Measurements from ENCODE around the gene SRBD1. TPM values are rescaled to one million over a fixed set of nuclear protein-coding genes. Genes with fewer than 3 reads are reported as not detected.

The SRBD1 gene
- total RNA-seq, 1 experiment from 2014 or later = 14.4 TPM

DNA sequence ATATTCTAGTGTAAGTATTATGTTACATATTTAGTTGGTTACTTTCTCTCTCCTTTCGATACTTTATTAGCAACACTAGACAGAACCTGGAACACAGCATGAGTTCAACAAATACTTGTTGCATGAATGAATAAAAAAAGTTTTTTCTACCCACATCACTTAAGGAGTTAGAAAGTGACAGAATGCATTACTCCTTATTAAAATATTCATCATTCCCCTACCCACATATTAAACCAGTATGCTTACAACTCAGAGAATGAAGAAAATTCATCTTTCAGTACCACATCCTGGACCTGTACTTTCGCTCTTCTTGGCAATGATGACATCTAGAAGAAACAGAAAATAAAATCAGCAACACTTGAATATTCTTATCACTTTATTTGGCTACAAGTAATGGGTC is 6.0 kb downstream of the SRBD1 start:
- Mint-ChIP-seq H3K27me3 (ENCODE audit: unreplicated experiment) (no peaks in the 10 kb centered on the region), H3K27ac (ENCODE audit: unreplicated experiment) (no peak overlapping the region), H3K36me3 (ENCODE audit: insufficient read depth, unreplicated experiment) (peaks cover 4% of the 10 kb centered on the region), H3K4me1 (ENCODE audit: low read depth, unreplicated experiment) (peaks cover 12% of the 10 kb centered on the region), H3K4me3 (ENCODE audit: low read depth, unreplicated experiment) (no peak overlapping the region), H3K9me3 (ENCODE audit: low read depth, unreplicated experiment) (no peaks in the 10 kb centered on the region)
- intact Hi-C loops (cut with micrococcal nuclease; ENCODE audit: unreplicated experiment) = no loop called here
- BruUV-seq (replicated peaks) = no TSS peak
- DNase-seq = no peak
- CTCF ChIA-PET = no interaction called here
- TF ChIP-seq, protein P1, sequence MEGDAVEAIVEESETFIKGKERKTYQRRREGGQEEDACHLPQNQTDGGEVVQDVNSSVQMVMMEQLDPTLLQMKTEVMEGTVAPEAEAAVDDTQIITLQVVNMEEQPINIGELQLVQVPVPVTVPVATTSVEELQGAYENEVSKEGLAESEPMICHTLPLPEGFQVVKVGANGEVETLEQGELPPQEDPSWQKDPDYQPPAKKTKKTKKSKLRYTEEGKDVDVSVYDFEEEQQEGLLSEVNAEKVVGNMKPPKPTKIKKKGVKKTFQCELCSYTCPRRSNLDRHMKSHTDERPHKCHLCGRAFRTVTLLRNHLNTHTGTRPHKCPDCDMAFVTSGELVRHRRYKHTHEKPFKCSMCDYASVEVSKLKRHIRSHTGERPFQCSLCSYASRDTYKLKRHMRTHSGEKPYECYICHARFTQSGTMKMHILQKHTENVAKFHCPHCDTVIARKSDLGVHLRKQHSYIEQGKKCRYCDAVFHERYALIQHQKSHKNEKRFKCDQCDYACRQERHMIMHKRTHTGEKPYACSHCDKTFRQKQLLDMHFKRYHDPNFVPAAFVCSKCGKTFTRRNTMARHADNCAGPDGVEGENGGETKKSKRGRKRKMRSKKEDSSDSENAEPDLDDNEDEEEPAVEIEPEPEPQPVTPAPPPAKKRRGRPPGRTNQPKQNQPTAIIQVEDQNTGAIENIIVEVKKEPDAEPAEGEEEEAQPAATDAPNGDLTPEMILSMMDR (IDR thresholded peaks at IDR 0.05; ENCODE audit: unreplicated experiment) = no peak

DNA sequence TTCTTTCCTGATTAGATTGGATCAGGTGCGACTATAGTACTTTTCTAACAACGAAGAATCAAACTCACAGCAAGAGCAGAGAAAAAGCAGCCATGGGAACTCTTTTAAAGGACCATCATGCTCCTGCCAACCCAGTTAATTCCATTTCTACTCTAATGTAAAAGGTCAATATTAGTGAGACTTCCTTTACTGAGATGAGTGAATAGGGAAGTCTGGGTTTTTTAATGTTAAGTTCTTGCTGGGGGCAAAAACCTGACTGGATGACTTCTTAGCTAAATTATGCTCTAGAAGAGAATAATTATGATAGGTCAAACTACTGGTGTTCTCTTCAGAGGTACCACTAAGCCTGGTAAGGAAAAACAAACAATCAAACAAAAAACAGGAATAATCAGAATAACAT is 8.4 kb downstream of the SRBD1 start:
- TF ChIP-seq, protein P1 (IDR thresholded peaks at IDR 0.05; ENCODE audit: unreplicated experiment) = no peak
- H3K4me1 Mint-ChIP-seq (ENCODE audit: low read depth, unreplicated experiment) = no peaks in the 10 kb centered on the region
- DNase-seq = no peak
- BruUV-seq (replicated peaks) = no TSS peak
- intact Hi-C loops (cut with micrococcal nuclease; ENCODE audit: unreplicated experiment) = no loop called here
- peaks cover 6% of the 10 kb centered on the region for H3K36me3 Mint-ChIP-seq (ENCODE audit: insufficient read depth, unreplicated experiment)
- H3K27me3 Mint-ChIP-seq (ENCODE audit: unreplicated experiment) = no peaks in the 10 kb centered on the region
- H3K4me3 Mint-ChIP-seq (ENCODE audit: low read depth, unreplicated experiment) = no peak overlapping the region
- CTCF ChIA-PET = no interaction called here
- H3K27ac Mint-ChIP-seq (ENCODE audit: unreplicated experiment) = no peak overlapping the region
- H3K9me3 Mint-ChIP-seq (ENCODE audit: low read depth, unreplicated experiment) = no peaks in the 10 kb centered on the region

DNA sequence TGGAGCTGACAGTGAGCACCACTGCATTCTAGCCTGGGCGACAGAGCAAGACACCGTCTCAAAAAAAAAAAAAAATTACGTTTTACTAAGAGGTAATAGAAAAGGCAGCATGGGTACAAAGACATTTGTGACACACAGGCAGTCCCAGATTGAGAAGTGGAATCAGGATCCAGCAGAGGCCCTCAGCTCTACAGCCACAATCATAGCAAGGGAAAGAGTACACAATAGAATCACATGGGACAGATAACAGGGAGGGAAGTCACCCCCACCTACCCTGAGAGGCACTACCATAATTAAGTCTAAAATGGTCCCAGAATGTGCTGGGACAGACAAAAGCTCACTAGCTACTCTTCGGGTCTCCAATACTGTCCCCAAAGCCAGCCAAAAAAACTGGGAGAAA is 12.5 kb downstream of the SRBD1 start:
- Mint-ChIP-seq H3K9me3 (ENCODE audit: low read depth, unreplicated experiment) (no peaks in the 10 kb centered on the region), H3K4me1 (ENCODE audit: low read depth, unreplicated experiment) (peaks cover 7% of the 10 kb centered on the region), H3K27ac (ENCODE audit: unreplicated experiment) (no peak overlapping the region), H3K27me3 (ENCODE audit: unreplicated experiment) (no peaks in the 10 kb centered on the region), H3K4me3 (ENCODE audit: low read depth, unreplicated experiment) (no peak overlapping the region), H3K36me3 (ENCODE audit: insufficient read depth, unreplicated experiment) (peaks cover 6% of the 10 kb centered on the region)
- no TSS peak for BruUV-seq (replicated peaks)
- intact Hi-C loops (cut with micrococcal nuclease; ENCODE audit: unreplicated experiment) = no loop called here
- DNase-seq = no peak
- CTCF ChIA-PET = interaction anchor here (0.7 kb wide), 1 partner anchor 16 kb away, joined by 4 read pairs; no protein-coding TSS in a partner anchor
- TF ChIP-seq, protein P1 (IDR thresholded peaks at IDR 0.05; ENCODE audit: unreplicated experiment) = no peak

DNA sequence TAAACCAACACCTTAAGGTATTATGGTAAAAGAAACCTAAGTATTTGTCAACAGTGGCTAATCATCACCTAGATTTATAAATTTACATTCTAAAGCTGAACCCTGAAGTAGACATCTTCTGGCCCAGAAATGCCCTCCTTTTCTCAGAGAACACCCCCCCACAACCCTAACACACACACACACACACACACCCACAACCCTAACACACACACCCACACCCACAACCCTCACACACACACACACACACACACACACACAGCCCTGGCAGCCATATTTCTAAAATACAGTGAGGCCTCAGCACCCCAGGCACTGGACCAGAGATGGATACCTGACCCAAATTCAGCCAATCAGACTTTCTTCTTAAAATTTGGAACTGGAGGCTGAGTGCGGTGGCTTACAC is 14.3 kb downstream of the SRBD1 start:
- H3K9me3 Mint-ChIP-seq (ENCODE audit: low read depth, unreplicated experiment) = no peaks in the 10 kb centered on the region
- no peak for DNase-seq
- peaks cover 7% of the 10 kb centered on the region for H3K4me1 Mint-ChIP-seq (ENCODE audit: low read depth, unreplicated experiment)
- H3K4me3 Mint-ChIP-seq (ENCODE audit: low read depth, unreplicated experiment) = no peak overlapping the region
- TF ChIP-seq, protein P1 (IDR thresholded peaks at IDR 0.05; ENCODE audit: unreplicated experiment) = no peak
- intact Hi-C loops (cut with micrococcal nuclease; ENCODE audit: unreplicated experiment) = no loop called here
- H3K27ac Mint-ChIP-seq (ENCODE audit: unreplicated experiment) = no peak overlapping the region
- no TSS peak for BruUV-seq (replicated peaks)
- H3K36me3 Mint-ChIP-seq (ENCODE audit: insufficient read depth, unreplicated experiment) = peaks cover 6% of the 10 kb centered on the region
- CTCF ChIA-PET = no interaction called here
- H3K27me3 Mint-ChIP-seq (ENCODE audit: unreplicated experiment) = no peaks in the 10 kb centered on the region
